Vagina (tissue), 2 donors: Measurements from ENCODE around the gene ABLIM2. TPM values are rescaled to one million over a fixed set of nuclear protein-coding genes. Genes with fewer than 3 reads are reported as not detected.
"Not testable (repeated sequence)": the region's sequence is repeated elsewhere in the genome, so short reads cannot be mapped to it uniquely, and the experiment has no call there.

ENCODE experiments used
- DNase-seq, 2 donors: peaks; one replicate each; pipeline ENCODE4 v3.0.0-alpha.2; 2017; ENCODE audit errors: extremely low spot score in 2 of 2
- H3K27ac ChIP-seq: fragments of 200-600 bp; sonication (generic); one replicate; pipeline ENCODE4 v1.5.1; 2019
- H3K27me3 ChIP-seq: fragments of 200-600 bp; sonication (generic); one replicate; pipeline ENCODE4 v1.5.1; 2019
- H3K36me3 ChIP-seq, 2 donors: fragments of 200-600 bp; sonication (generic); one replicate each; pipeline ENCODE4 v1.5.1; 2017 to 2019
- H3K4me1 ChIP-seq: fragments of 200-600 bp; sonication (generic); one replicate; pipeline ENCODE4 v1.5.1; 2019
- H3K4me3 ChIP-seq, 2 donors: fragments of 200-600 bp; sonication (generic); 1 replicate in 1 of 2; 2 replicates in 1 of 2; pipeline ENCODE4 v1.5.1; 2016 to 2019
- H3K9me3 ChIP-seq: fragments of 200-600 bp; sonication (generic); one replicate; pipeline ENCODE4 v1.5.1; 2019
- CTCF ChIP-seq, 3 experiments: fragments of 450-650 bp in 2 of 3; fragments of 200-600 bp in 1 of 3; sonication (generic) in 1 of 3; IDR thresholded peaks; one replicate each; pipeline ENCODE4 v1.5.1; 2017 to 2019; ENCODE audit warnings: antibody characterized with exemption in 3 of 3, mild to moderate bottlenecking in 2 of 3, moderate library complexity in 2 of 3
- POLR2A ChIP-seq, 2 donors: fragments of 450-650 bp; IDR thresholded peaks; one replicate each; pipeline ENCODE4 v1.6.1; 2017; ENCODE audit warnings: antibody characterized with exemption in 2 of 2, mild to moderate bottlenecking in 2 of 2, moderate library complexity in 2 of 2
- POLR2AphosphoS5 ChIP-seq, 2 donors: sonication (generic); formaldehyde crosslinking; IDR thresholded peaks; one replicate each; pipeline ENCODE4 v1.9.0; 2017; ENCODE audit warnings: antibody characterized with exemption in 2 of 2, mild to moderate bottlenecking in 2 of 2, low read depth in 1 of 2; ENCODE audit not compliant: insufficient read depth in 1 of 2
- intact Hi-C: fragments of 100-400 bp; cut with DNase I; formaldehyde crosslinking; loops from one replicate; pipeline ENCODE4 v1.15.1; 2023
- microRNA counts, 2 donors: library from miRNA; unstranded; fragments of <30 nt; microRNA quantifications; one replicate each; lab custom pipeline; 2016 to 2017
- microRNA-seq: library from miRNA; unstranded; fragments of <30 nt; microRNA quantifications from one replicate; pipeline ENCODE4, GENCODE V29; 2017; ENCODE audit warnings: borderline number of aligned reads, borderline replicate concordance
- small RNA-seq: library from RNA; depleted of rRNA; stranded (forward); fragments of <200 nt; gene quantifications from one replicate; pipeline ENCODE3, GENCODE V24; 2016
- total RNA-seq: library from RNA; depleted of rRNA; stranded (reverse); fragments of >200 nt; gene quantifications from one replicate; pipeline ENCODE4 v1.2.3, GENCODE V29; 2016

The ABLIM2 gene
- total RNA-seq, 1 donor from 2014 or later, result 15.5 TPM

GRCh38 chr4:7918981-7919380 is 239.6 kb downstream of the ABLIM2 start:
- Histone ChIP-seq H3K27me3 (no peaks in the 10 kb centered on the region), H3K4me3 (no peak overlapping the region), H3K36me3 (no peaks in the 10 kb centered on the region), H3K9me3 (no peaks in the 10 kb centered on the region), H3K27ac (no peak overlapping the region), H3K4me1 (peaks cover 14% of the 10 kb centered on the region)
- DNase-seq, result no peak
- TF ChIP-seq POLR2A (IDR thresholded peaks at IDR 0.05) (no peak), CTCF (IDR thresholded peaks at IDR 0.05) (no peak), POLR2AphosphoS5 (IDR thresholded peaks at IDR 0.05; ENCODE audit: insufficient read depth in 1 of 2, low read depth in 1 of 2) (no peak)
- intact Hi-C loops, result no loop called here

- H3K27me3 ChIP-seq, DNase-seq, H3K9me3 ChIP-seq, H3K27ac ChIP-seq, intact Hi-C loops, H3K4me3 ChIP-seq, H3K36me3 ChIP-seq: not testable (repeated sequence)
- peaks cover 12% of the 10 kb centered on the region for H3K4me1 ChIP-seq
Measured at GRCh38 chr4:7918187-7918586, 240.4 kb downstream of the ABLIM2 start.

- no peak overlapping the region for H3K4me3 ChIP-seq
- intact Hi-C loops, result no loop called here
- DNase-seq, result no peak
- H3K4me1 ChIP-seq, result peaks cover 14% of the 10 kb centered on the region
- H3K9me3 ChIP-seq, result no peaks in the 10 kb centered on the region
- no peaks in the 10 kb centered on the region for H3K27me3 ChIP-seq
- no peaks in the 10 kb centered on the region for H3K36me3 ChIP-seq
- TF ChIP-seq POLR2AphosphoS5 (IDR thresholded peaks at IDR 0.05; ENCODE audit: insufficient read depth in 1 of 2, low read depth in 1 of 2) (no peak), POLR2A (IDR thresholded peaks at IDR 0.05) (no peak), CTCF (IDR thresholded peaks at IDR 0.05) (no peak)
- no peak overlapping the region for H3K27ac ChIP-seq
Measured at GRCh38 chr4:7917669-7918068, 240.9 kb downstream of the ABLIM2 start.

- peaks cover 32% of the 10 kb centered on the region for H3K4me1 ChIP-seq
- no peak overlapping the region for H3K27ac ChIP-seq
- no peaks in the 10 kb centered on the region for H3K27me3 ChIP-seq
- TF ChIP-seq POLR2A (IDR thresholded peaks at IDR 0.05) (no peak), CTCF (IDR thresholded peaks at IDR 0.05) (no peak), POLR2AphosphoS5 (IDR thresholded peaks at IDR 0.05; ENCODE audit: insufficient read depth in 1 of 2, low read depth in 1 of 2) (no peak)
- no peaks in the 10 kb centered on the region for H3K9me3 ChIP-seq
- no peak overlapping the region for H3K4me3 ChIP-seq
- no peak for DNase-seq
- intact Hi-C loops, result no loop called here
- H3K36me3 ChIP-seq, result no peaks in the 10 kb centered on the region
Measured at GRCh38 chr4:7915875-7916242, 242.8 kb downstream of the ABLIM2 start.

MicroRNAs encoded within 50 kb of the gene (microRNA counts, 767-probe panel; counts per million panel counts)
- microRNA hsa-miR-95 (lab: Ali Mortazavi, UCI), result 4,456 to 5,291 counts per million in 2 donors

Small RNA genes lying within 50 kb of the gene (microRNA-seq; reads per million reads assigned to microRNA genes)
- gene MIR95, result 745 reads per million, percentile 73 among the genes with 10 or more reads in this experiment

Small RNA genes lying within 50 kb of the gene (small RNA-seq; reads per million reads assigned to genes)
- 1.1 reads per million, percentile 26 among the genes with 10 or more reads in this experiment for gene MIR95

Other genes starting within 250 kb of the ABLIM2 start
- 20.4 TPM for gene AFAP1, start 219.0 kb downstream of the ABLIM2 start, total RNA-seq
- 50.6 TPM for gene SH3TC1, start 40.5 kb upstream of the ABLIM2 start, total RNA-seq
- gene HTRA3, start 110.9 kb upstream of the ABLIM2 start, total RNA-seq, result 33.1 TPM